Panc1 (cell line): ENCODE measurements around the gene MORC2. TPM values are rescaled to one million over a fixed set of nuclear protein-coding genes. Genes with fewer than 3 reads are reported as not detected.

ENCODE experiments used
- ATAC-seq: fragments of 200-7000 bp; cut with Tn5 transposase; 2 replicates; pipeline ENCODE4 v1.9.1; 2020; ENCODE audit warnings: mild to moderate bottlenecking, moderate library complexity
- BruUV-seq: library from RNA; stranded (reverse); fragments of 400-500 nt; replicated peaks from 2 replicates; lab custom pipeline; 2021; lab: Mats Ljungman, UMichigan
- CTCF ChIA-PET: fragments of 300-600 bp; sonication (Branson Sonifier 250); formaldehyde crosslinking; loops from one replicate; lab custom pipeline; 2022; ENCODE audit warnings: antibody characterized with exemption; lab: Charles Lee
- POLR2A ChIA-PET: fragments of 300-600 bp; sonication (Branson Sonifier 250); formaldehyde crosslinking; loops from one replicate; lab custom pipeline; 2022; ENCODE audit warnings: antibody characterized with exemption; lab: Charles Lee
- DNase-seq: peaks from one replicate; pipeline ENCODE4 v3.0.0-alpha.2; 2010; ENCODE audit warnings: low read depth, low spot score
- H3K27ac ChIP-seq: 2 replicates; pipeline ENCODE4 v1.5.1; 2011; ENCODE audit warnings: mild to moderate bottlenecking, low read length, inconsistent platforms
- H3K27me3 ChIP-seq: fragments of 200-500 bp; sonication (Bioruptor generic); 2 replicates; pipeline ENCODE4 v1.6.0; 2014; ENCODE audit warnings: low read length, inconsistent platforms; ENCODE audit not compliant: control insufficient read depth, insufficient read depth
- H3K36me3 ChIP-seq: fragments of 200-500 bp; sonication (Bioruptor generic); 2 replicates; pipeline ENCODE4 v1.5.1; 2014; ENCODE audit warnings: inconsistent platforms, mild to moderate bottlenecking, low read length, moderate library complexity; ENCODE audit not compliant: control insufficient read depth, insufficient read depth
- H3K4me1 ChIP-seq: 2 replicates; pipeline ENCODE4 v1.5.1; 2011; ENCODE audit warnings: inconsistent platforms, mild to moderate bottlenecking, low read length, moderate library complexity; ENCODE audit not compliant: control insufficient read depth, insufficient read depth
- H3K4me3 ChIP-seq, 2 experiments: 2 replicates each; pipeline ENCODE4 v1.5.1; 2011 to 2012; ENCODE audit warnings: low read depth in 2 of 2, low read length in 2 of 2, mild to moderate bottlenecking in 2 of 2, inconsistent platforms in 1 of 2, moderate library complexity in 1 of 2
- H3K9me3 ChIP-seq: fragments of 200-500 bp; sonication (Bioruptor generic); 2 replicates; pipeline ENCODE4 v1.5.1; 2014; ENCODE audit warnings: low read depth, mild to moderate bottlenecking, inconsistent platforms, low read length, moderate library complexity; ENCODE audit not compliant: control insufficient read depth, insufficient read depth
- CTCF ChIP-seq: fragments of 450-650 bp; IDR thresholded peaks from 2 replicates; pipeline ENCODE4 v1.5.1; 2017; ENCODE audit warnings: mild to moderate bottlenecking
- POLR2AphosphoS5 ChIP-seq: IDR thresholded peaks from 2 replicates; pipeline ENCODE4 v1.6.1; 2012; ENCODE audit warnings: mild to moderate bottlenecking, low read depth, low read length, moderate library complexity
- REST ChIP-seq, 2 experiments: IDR thresholded peaks; 2 replicates each; pipeline ENCODE4 v1.6.1; 2011 to 2012; ENCODE audit warnings: low read depth in 2 of 2, control low read depth in 1 of 2, low read length in 1 of 2, mild to moderate bottlenecking in 1 of 2, moderate library complexity in 1 of 2; ENCODE audit not compliant: insufficient read depth in 1 of 2
- SIN3A ChIP-seq: IDR thresholded peaks from 2 replicates; pipeline ENCODE4 v1.6.1; 2012; ENCODE audit warnings: low read depth, mild to moderate bottlenecking, low read length, moderate library complexity, borderline replicate concordance; ENCODE audit not compliant: insufficient read depth
- TCF7L2 ChIP-seq: IDR thresholded peaks from 2 replicates; pipeline ENCODE4 v1.6.1; 2011; ENCODE audit warnings: mild to moderate bottlenecking, low read depth, low read length, inconsistent platforms
- in situ Hi-C: cut with HindIII; loops from 2 replicates; pipeline ENCODE4 v1.10.0; 2016; ENCODE audit warnings: low sequenced_read_pairs, low pct_unique_long_range_greater_than_20kb
- intact Hi-C: fragments of 100-400 bp; cut with micrococcal nuclease; formaldehyde crosslinking; loops from one replicate; pipeline ENCODE4 v1.10.0; 2022; ENCODE audit not compliant: unreplicated experiment
- total RNA-seq: library from RNA; stranded (reverse); gene quantifications from one replicate; pipeline ENCODE4 v1.2.1, GENCODE V29; 2021; ENCODE audit not compliant: unreplicated experiment

Gene MORC2
- total RNA-seq, 1 experiment from 2014 or later = 31.5 TPM

DNA sequence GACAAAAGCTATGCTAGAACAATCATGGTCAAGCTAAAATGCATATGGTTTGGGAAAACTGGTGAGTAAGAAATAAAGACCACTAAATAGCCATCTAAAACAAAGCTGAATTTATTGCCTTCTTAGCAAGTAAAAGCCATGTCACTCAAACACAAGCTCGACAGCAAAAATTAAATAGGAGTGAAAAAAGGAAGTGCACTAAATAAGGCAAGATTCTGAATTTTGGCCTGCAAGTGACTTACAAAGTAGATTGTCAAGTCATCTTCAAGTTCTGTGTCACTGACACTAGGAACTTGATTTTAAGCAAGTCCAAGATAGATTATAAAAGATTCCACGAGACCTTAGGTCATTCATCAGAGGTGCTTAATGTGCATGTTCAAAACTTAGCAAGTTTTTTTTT is 27.9 kb upstream of the MORC2 start:
- no peak for TF ChIP-seq TCF7L2

GRCh38 chr22:30994960-30995359 is 26.4 kb upstream of the MORC2 start:
- TF ChIP-seq REST (IDR thresholded peaks at IDR 0.05; ENCODE audit: insufficient read depth in 1 of 2, low read depth in 2 of 2, low read length in 1 of 2) (no peak), CTCF (no peak), SIN3A (no peak), POLR2AphosphoS5 (no peak), TCF7L2 (no peak)
- H3K4me3 ChIP-seq = no peak overlapping the region
- no peak for ATAC-seq
- H3K27me3 ChIP-seq = no peaks in the 10 kb centered on the region
- no TSS peak for BruUV-seq
- no peak for DNase-seq
- no peaks in the 10 kb centered on the region for H3K9me3 ChIP-seq
- CTCF ChIA-PET = no interaction called here
- POLR2A ChIA-PET = no interaction called here
- intact Hi-C loops (no loop called here), in situ Hi-C loops (no loop called here)
- H3K4me1 ChIP-seq = no peaks in the 10 kb centered on the region
- no peaks in the 10 kb centered on the region for H3K36me3 ChIP-seq
- no peak overlapping the region for H3K27ac ChIP-seq

More for the DNA sequence above, 27.9 kb upstream of the MORC2 start:
- CTCF ChIA-PET = no interaction called here
- in situ Hi-C loops (no loop called here), intact Hi-C loops (no loop called here)
- POLR2A ChIA-PET = no interaction called here
- Histone ChIP-seq H3K4me1 (no peaks in the 10 kb centered on the region), H3K9me3 (no peaks in the 10 kb centered on the region), H3K27ac (no peak overlapping the region), H3K36me3 (no peaks in the 10 kb centered on the region), H3K27me3 (no peaks in the 10 kb centered on the region), H3K4me3 (no peak overlapping the region)
- no peak for ATAC-seq
- no peak for DNase-seq
- no TSS peak for BruUV-seq

DNA sequence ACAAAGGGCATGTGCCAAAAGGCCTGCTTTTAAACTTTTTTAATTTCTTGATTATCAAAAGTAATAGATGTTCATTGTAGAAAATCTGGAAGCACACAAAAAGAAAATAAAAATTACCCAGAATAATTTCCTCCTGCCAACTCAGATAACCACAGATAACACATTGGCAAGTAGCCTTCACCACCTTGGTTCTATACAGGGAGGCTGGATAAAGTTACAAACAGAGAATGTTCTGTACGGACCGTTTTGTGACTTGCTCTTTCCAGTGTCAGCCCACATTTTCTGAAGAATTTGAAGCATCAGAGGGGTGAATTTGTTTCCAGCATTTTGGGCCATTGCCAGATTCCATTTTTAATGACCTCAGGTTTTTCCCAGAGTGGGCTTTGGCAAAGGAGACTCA is 24.0 kb upstream of the MORC2 start:
- DNase-seq (no peak), ATAC-seq (no peak)
- Histone ChIP-seq H3K27ac (no peak overlapping the region), H3K27me3 (no peaks in the 10 kb centered on the region), H3K36me3 (no peaks in the 10 kb centered on the region), H3K4me1 (no peaks in the 10 kb centered on the region), H3K4me3 (no peak overlapping the region), H3K9me3 (no peaks in the 10 kb centered on the region)
- intact Hi-C loops (no loop called here), in situ Hi-C loops (no loop called here)
- no TSS peak for BruUV-seq
- ChIA-PET CTCF (no interaction called here), POLR2A (no interaction called here)
- TF ChIP-seq TCF7L2 (no peak), POLR2AphosphoS5 (no peak), CTCF (no peak), SIN3A (no peak), REST (IDR thresholded peaks at IDR 0.05; ENCODE audit: insufficient read depth in 1 of 2, low read depth in 2 of 2, low read length in 1 of 2) (no peak)
